Activated CD4-positive, alpha-beta T cell treated with anti-CD3 and anti-CD28 coated beads, Interleukin-2, amount 50 U/mL, for 4 hours (primary cell): ENCODE data around the gene MAML3.
"Not testable (repeated sequence)": the region's sequence is repeated elsewhere in the genome, so short reads cannot be mapped to it uniquely, and the experiment has no call there.

Source experiments
- DNase-seq, 2 experiments: peaks; one replicate each; pipeline ENCODE4 v3.0.0-alpha.2; 2020

MAML3 gene

DNA sequence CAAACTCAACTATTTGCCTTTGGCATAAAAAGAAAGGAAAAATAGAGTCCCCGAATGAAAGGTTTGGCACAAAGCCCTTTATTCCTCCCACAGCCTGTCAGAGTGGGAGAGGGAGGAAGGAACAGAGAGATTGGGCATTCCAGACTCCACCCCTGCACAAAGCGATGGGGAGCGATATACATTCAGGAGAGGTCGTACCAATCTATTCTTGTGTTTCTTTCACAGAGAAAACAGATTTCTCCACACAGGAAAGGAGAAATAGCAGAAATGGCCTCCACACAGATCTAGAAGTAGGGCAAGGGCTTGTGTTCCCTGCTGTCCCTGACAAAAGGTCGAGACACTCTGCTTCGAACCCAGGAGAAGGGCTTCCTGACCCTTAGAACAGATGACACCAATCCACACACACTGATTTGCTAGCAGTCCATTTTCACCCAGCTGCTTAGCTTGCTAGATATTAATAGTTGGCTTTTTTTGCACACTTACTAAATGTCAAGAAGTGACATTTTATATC is 197.4 kb downstream of the MAML3 start:
- DNase-seq, result no peak

DNA sequence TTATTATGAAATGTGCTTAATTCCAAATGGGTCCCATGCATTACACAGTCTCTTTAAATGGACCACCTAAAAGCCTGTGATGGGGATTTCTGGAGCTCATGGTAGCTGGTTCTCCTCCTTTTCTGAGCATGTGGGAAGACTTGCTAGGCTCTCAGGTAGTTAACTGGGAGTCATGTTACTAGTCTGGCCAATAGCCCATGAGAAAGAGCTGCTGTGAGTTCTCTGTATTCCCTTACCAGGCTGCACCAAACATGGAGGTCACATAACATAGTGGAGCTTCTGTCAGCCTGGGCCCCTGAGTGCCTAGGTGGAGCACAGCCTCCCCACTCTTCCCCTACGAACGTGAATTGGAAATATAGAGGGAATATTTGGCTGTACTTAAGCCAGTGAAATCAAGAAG is 198.4 kb downstream of the MAML3 start:
- DNase-seq, result no peak

DNA sequence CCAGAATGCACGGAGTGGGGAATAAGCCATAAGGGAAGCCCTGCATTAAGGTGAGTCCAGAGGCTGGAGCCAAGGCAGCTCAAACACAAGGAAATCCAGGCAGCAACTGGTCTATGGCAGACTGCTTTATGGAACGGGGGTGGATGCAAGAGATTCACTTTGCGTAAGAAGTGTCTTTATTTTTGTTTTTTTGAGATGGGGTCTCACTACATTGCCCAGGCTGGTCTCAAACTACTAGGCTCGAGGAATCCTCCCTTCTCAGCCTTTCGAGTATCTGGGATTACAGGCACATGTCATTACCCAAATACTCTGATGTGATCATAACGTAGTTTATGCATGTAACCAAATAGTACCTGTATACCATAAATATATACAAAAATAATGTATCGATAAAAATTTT is 199.5 kb downstream of the MAML3 start:
- DNase-seq, result no peak

DNA sequence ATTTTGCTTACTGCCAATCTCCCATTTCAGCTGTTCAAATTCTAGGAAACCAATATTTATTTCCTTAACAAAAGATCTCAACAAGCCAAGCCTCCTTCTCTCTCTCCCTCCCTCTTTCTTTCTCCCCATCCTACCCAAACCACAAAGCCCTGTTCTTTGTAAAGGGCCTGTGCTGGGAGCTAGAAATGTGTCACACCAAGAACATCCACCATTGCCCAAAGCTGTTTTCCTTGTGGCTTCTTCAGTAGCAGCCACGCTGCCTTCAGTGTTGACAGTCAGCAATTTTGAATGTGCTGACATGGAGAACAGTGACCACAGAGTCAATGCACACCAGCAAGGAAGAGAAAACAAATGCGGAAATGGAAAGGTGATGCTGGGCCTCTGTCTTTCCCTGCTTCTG is 203.0 kb downstream of the MAML3 start:
- DNase-seq, result no peak

DNA sequence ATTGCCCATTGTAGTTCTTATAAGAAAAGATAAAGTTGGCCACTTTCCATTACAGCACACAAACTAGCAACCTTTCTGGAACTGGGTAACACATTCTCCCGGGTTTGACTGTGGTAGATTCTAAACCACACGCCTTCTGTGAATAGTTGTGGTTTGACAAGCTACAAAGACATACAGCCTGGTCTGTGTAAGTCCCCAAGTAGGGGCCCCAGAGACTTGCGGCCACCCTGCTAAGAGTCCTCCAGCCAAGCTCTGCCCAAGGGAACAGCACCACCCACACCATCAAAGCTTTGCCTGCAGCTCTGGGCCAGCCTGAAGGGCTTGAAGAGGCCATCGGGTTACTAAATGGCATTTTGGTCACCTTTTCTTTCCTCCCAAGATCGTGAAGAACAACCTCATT is 203.4 kb downstream of the MAML3 start:
- no peak for DNase-seq

DNA sequence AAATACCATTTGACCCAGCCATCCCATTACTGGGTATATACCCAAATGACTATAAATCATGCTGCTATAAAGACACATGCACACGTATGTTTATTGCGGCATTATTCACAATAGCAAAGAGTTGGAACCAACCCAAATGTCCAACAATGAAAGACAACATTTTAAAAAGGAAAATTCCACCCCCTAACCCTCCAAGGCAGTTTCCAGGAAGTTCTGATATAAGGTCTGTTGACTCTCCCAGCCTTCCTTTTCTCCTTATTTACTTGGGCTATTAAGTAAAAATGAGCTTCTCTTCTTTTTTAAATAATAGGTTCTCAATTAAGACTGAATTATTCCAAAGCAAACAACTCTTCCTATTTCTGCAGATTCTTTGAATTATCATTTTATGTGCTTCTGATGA is 209.1 kb downstream of the MAML3 start:
- DNase-seq, result not testable (repeated sequence)

DNA sequence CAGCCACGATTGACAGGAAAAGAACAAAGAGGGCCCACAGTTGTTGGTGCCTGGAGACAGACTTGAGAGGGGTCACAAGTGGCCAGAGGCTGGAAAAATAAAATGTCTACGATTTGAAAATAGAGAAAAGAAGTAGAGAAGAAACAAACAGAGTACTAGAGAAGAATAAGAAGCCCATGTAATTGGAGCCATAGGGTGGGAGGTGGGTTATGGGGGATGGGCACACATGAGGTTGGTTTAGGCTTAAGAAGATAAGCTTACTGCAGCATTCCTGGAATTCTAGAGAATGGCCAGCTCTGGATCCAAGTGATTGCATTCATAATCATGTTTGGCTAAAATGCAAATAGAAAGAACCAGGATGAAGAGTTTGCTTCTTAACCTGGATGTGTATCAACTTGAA is 210.7 kb downstream of the MAML3 start:
- no peak for DNase-seq

DNA sequence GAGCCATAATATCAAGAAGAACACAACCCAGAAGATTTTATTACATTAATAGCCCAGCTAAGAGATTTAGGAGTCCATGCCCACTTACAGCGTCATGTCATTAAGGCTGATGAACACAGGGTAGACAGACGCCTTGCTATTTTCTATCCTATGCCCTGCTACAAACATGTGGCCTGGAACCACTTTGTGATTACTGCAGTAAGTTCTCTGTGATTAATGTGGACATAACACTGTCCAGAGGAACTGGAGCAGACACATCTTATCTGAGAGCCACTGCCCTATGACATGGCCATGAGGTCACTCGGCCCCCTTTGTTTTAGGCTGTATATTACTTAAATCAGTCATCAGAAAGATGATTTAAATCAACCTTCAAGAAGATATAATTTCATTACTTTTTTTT is 211.7 kb downstream of the MAML3 start:
- DNase-seq, result no peak

DNA sequence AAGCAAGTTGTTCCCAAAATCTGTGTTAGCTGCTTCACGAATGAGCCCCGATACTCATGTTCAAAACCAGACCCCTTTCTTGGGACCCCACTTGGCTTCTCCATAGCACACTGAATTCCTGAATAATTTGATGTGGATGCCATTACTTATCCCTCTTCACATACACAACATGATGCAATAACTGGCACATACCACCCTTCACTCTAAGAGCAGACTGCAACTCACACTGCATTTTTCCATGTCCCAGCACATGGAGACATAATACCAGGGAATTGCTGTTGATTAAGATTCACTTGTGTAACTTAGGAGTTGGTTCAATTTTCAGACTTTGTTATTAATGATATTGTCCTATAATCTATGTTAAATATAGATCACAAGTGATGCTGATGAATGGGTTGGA is 213.4 kb downstream of the MAML3 start:
- DNase-seq, result no peak

DNA sequence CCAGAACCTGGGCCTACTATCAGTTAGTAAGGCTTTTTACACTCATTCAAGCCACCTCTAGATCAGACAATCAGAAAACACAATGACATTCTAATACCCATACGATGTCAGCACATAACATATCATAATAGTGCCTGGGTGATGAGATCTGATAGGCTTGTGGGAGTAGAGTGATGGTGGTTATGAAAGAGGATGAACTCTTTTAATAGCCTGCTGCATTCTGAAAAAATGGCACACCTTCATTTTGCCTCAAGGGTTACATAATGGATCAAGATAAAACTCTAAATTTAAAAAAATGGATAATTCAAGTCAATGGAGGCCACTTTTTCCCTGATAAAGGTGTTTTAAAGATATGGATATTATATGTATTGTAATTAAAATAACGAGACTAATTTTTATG is 215.6 kb downstream of the MAML3 start:
- no peak for DNase-seq

DNA sequence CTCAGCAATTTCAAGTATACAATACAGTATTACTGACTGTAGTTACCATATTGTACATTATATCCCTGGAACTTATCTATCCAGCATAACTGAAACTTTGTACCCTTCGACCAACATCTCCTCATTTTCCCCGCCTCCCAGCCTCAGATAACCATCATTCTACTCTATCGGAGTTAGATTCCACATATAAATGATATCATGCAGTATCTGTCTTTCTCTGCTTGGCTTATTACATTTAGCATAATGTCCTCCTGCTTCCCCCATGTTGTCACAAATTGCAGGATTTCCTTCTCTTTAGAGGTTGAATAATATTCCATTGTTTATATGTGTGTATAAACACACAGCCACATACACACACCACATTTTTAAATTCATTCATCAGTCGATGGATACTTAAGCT is 218.1 kb downstream of the MAML3 start:
- no peak for DNase-seq

DNA sequence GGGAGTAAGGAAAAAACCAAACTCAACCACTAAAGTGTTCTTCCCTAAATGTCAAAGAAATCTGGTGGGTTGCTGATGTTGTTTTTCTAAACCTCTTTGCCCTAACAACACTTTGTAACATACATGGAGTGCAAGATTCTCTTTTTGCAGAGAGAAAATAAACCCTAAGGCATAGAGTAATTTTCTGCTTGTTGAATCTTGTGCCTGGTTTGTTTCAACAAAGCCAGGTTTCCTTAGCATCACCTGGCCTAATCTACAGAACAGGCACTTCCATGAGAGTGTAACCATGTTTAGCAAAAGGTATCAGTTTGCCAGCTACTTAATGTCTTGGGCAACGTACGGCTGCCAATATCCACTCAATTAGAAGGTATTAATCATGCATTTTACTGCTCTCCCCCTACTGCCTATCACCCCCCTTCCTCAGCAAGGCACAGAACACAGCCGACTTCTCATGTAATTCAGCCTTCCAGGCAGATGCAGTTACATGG is 219.2 kb downstream of the MAML3 start:
- DNase-seq, result no peak

DNA sequence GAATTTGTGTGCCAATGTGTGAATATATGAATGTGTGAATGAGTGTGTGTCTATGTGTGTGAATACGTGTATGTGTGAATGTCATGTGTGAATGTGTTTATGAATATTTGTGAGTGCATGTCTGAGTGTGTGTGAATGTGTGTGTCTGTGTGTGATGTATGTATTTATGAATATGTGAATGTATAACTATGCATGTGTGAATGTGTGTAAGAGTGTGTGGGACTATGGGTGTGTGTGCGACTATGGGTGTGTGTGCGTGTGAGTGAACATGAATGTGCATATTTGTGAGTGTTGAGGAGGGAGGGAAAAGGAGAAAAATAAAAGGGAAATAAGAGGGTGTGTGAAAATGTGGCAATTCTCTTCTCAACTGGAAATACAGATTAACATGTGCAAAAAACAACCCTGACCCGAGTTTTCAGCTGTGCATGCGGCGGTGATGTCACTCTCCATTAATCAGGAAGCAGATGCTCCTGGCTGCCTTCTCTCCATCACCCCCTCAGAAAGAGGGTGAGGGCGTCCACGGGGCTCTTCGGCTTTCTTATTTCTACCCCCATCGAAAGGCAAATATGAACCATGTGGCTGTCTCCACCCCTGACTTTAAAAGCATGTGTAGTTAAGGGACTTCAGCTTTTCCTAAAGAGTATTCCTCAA is 219.8 kb downstream of the MAML3 start:
- DNase-seq, result no peak

DNA sequence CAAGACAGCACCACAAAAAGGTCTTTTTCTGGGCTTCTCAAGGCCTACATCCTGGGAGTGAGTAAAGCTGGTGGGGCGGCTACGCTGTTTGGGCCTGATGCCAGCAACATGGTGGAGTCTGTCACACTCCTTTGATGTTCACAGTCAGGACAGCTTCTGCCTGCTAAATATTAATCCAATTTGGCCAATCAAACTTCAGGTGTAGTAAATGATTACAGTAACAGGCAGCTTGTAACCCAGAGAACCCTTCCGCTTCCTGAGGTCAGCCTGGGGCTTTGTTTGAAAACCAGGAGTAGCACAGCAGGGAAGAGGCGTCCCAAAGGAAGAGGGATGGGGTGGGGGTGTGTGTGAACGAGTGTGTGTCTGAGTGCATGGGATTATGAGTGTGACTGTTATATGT is 220.4 kb downstream of the MAML3 start:
- DNase-seq, result no peak

DNA sequence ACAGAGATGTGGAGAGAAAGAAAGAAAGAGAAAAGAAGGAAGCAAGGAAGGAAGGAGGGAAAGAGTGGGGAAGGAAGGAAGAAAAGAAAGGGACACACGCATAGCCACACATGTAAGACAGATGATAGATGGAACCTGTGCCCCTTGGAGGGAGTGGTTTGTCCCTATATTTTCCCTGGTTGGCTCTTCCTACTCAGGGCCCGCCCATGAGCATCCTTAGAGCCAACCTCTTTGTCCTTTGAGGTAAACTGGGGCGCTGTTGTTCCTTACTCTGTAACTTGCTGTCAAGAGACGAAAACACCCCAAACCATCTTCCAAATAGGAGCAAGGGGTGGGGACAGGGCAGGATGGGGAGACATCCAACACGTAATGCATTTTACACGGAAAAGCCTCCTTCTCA is 220.9 kb downstream of the MAML3 start:
- DNase-seq, result no peak

DNA sequence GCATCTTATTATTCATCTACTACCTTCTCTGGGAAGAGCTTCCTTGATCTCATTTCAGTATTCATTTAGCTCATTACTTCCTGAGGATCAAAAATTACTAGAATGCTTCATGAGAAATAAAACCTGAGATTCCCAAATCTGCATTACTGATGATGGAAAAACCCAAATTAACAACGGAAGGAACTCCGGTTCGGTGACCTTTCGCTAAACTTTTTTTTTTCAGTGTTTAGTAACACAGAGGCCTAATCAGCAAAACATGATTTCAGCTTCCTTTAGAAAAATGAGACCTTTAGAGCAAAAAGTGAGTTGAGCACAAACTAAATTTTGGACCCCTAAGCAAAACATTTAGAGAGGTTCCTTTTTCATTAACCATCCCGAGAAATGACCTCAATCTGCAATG is 229.2 kb downstream of the MAML3 start:
- no peak for DNase-seq

DNA sequence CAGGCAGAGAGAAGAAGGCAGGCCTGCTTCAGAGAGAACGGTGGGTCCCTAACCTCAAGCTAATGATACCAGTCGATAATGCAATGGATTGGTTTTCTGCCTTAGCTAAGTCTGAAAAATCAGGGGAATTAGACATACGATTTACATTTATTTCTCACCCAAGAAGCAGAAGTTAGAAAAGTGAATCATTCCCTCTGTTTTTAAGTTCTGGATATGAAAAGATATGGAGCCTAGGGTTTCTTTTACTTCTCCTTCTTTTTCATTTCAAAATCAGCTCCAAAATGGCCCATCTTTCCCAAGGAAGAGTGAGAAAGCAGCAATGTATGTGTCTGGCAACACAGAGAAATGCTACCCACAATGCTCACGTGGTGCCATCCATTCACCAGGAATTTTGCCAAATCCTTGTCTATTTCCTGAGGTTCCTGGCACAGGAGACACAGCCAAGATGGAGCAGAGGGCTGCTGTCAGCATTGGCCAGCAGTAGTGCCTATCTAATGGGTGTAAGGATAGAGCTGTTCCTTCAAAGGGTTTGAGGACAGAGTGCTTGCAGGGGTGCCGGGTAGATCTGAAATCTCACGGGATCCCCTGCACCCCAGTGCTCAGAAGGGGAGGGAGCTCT is 231.5 kb downstream of the MAML3 start:
- DNase-seq, result no peak

DNA sequence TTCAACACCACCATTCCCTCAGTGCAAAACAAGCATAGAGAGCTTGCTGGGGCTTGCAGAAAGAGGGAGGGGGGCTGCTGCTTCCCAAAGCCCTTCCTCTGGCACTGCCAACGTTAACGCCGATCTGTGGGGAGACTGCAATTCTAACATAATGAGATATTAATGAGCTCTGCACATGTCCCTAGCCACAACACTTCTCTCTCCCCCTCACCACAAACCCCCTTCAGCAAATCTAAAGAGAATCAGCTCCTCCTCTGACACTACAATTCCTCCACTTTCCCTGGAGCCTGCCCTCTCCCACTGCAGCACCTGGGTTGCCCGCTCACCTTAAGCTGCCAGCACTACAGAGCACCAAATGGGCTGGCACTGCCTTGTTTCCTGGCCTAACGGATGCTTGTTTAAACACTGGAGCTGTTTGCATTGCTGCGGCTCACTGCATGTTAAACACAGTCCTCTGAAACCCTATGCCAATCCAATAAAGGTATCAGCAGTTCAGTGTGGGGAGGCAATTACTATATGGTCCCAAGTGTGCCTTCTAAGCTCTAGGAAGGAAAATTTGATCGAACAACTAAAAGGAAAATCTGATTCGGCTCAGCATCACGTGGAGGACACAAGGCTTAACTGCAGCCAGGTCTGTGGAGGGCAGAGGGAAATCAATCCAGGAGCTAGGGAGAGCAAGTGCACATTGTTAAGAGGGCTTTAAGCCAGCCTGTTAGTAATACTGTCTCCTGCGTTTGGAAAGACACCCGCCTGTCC is 232.4 kb downstream of the MAML3 start:
- DNase-seq, result no peak

DNA sequence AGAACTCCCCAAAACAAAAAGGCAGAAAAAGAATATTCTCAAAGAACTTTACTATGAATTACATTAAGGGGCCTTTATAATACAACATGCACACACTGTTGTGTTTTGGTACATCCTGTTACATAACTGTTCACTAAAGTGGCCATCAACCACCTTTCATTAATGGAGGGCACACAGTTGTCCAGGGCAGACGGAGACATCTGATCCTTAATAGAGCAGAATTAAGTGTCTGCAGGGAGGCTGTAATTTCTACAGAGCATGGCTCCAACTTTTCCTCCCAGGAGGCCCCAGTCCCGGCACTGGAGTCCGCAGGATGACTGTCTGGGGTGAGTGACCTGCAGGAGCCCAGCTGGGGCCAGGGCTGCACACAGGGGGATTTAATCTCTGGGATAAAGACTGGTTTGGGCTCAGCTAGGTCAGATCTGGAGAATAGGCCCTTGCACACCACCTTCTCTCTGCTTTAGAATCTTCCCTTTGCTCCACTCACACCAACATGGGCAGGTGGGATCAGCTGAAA is 233.4 kb downstream of the MAML3 start:
- no peak for DNase-seq

DNA sequence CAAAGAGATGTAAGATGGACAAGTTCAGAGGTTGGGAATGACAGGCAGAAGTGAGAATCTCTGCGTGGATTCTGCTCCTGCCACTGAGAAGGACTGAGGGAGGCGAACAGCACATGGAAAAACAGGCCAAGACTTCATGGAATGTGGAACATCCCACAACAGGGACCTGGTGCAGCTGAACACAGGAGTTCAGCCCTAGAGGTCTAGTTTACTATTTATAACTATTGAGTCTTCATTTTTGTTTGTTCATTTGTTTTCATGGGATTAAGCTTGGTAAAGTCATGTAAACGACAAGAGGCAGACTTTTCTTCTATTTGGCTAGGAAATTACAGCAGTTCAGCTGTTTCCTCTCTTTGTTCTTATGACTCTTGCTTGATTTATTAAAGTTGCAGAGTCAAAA is 234.5 kb downstream of the MAML3 start:
- no peak for DNase-seq

DNA sequence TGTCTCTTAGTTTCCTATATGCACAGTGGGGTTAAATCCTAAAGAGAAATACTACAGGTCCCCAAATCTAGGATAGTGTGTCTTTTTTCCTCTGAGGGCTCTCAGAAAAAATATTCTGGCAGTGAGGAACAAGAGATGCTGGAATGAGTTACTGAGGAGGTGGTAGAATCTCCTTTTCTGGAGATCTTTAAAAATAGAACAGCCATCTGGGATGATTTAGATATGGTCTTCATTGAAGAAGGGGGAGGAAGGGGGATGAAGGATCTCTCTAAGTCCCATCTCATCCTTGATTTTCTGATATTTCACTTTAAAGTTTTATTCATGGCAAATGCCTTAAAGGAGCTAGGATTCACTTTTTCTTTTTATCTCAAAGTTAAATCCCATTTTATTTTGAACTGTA is 235.0 kb downstream of the MAML3 start:
- DNase-seq, result no peak

DNA sequence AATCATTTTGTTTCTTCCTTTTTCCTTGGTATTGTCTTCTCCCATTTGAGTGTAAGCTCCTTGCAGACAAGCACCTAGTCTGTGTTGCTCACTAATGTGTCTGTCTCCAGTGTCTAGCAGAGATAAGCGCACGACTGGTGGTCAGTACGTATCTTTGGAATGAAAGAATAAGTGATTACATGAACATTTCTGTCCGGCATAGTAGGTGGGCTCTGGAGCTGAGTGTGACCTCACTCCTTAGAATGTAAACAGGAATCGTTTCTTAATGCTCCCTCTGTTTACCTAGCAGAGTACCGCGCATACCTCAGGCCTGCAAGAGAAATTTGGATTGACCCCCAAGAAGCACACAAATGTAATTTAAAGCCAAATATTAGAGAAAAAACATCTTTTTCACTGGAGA is 235.4 kb downstream of the MAML3 start:
- DNase-seq, result no peak

DNA sequence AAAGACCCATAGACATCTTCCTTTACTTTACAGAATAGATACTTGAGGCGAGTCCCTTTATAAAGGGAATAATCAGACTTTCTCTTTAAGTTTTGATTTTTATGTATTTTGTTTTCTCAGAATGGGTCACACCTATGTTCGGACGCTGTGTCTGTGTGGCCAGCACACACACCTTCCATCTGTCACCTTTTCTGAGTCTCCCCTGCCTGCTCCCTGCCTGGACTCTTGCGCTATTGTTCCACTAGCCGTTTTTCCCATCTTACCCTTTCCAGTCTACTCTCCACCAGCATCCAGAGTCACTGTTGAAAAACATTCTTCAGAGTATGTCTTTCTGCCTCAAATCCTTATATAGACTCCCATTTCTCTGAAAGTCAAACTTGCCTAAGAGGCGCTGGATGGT is 236.1 kb downstream of the MAML3 start:
- DNase-seq, result no peak

DNA sequence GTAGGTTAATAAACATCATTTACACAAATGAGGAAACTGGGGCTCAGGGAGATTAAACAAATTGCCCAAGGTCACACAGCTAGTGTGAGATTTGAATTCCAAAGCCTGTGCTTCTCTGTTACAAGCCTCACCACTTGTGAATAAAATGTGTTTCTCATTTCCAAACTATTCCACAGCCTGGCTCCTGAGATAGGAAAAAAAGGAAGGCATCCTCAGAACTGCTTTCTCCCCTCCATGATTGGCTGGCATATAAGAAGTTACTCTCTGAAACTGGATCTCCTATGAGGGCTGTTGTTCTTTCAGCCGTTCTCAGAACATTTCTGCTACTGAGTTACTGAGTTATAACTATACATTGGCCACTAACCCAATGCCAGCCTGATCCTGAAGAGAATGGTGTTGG is 237.9 kb downstream of the MAML3 start:
- DNase-seq, result no peak
